Panc1 (cell line): Measurements from ENCODE around the gene SLIT3. TPM values are rescaled to one million over a fixed set of nuclear protein-coding genes. Genes with fewer than 3 reads are reported as not detected.

Source experiments
- ATAC-seq: fragments of 200-7000 bp; cut with Tn5 transposase; 2 replicates; pipeline ENCODE4 v1.9.1; 2020; ENCODE audit warnings: mild to moderate bottlenecking, moderate library complexity
- BruUV-seq: library from RNA; stranded (reverse); fragments of 400-500 nt; replicated peaks from 2 replicates; lab custom pipeline; 2021; lab: Mats Ljungman, UMichigan
- CTCF ChIA-PET: fragments of 300-600 bp; sonication (Branson Sonifier 250); formaldehyde crosslinking; loops from one replicate; lab custom pipeline; 2022; ENCODE audit warnings: antibody characterized with exemption; lab: Charles Lee
- POLR2A ChIA-PET: fragments of 300-600 bp; sonication (Branson Sonifier 250); formaldehyde crosslinking; loops from one replicate; lab custom pipeline; 2022; ENCODE audit warnings: antibody characterized with exemption; lab: Charles Lee
- DNase-seq: peaks from one replicate; pipeline ENCODE4 v3.0.0-alpha.2; 2010; ENCODE audit warnings: low read depth, low spot score
- H3K27ac ChIP-seq: 2 replicates; pipeline ENCODE4 v1.5.1; 2011; ENCODE audit warnings: mild to moderate bottlenecking, low read length, inconsistent platforms
- H3K27me3 ChIP-seq: fragments of 200-500 bp; sonication (Bioruptor generic); 2 replicates; pipeline ENCODE4 v1.6.0; 2014; ENCODE audit warnings: low read length, inconsistent platforms; ENCODE audit not compliant: control insufficient read depth, insufficient read depth
- H3K36me3 ChIP-seq: fragments of 200-500 bp; sonication (Bioruptor generic); 2 replicates; pipeline ENCODE4 v1.5.1; 2014; ENCODE audit warnings: inconsistent platforms, mild to moderate bottlenecking, low read length, moderate library complexity; ENCODE audit not compliant: control insufficient read depth, insufficient read depth
- H3K4me1 ChIP-seq: 2 replicates; pipeline ENCODE4 v1.5.1; 2011; ENCODE audit warnings: inconsistent platforms, mild to moderate bottlenecking, low read length, moderate library complexity; ENCODE audit not compliant: control insufficient read depth, insufficient read depth
- H3K4me3 ChIP-seq, 2 experiments: 2 replicates each; pipeline ENCODE4 v1.5.1; 2011 to 2012; ENCODE audit warnings: low read depth in 2 of 2, low read length in 2 of 2, mild to moderate bottlenecking in 2 of 2, inconsistent platforms in 1 of 2, moderate library complexity in 1 of 2
- H3K9me3 ChIP-seq: fragments of 200-500 bp; sonication (Bioruptor generic); 2 replicates; pipeline ENCODE4 v1.5.1; 2014; ENCODE audit warnings: low read depth, mild to moderate bottlenecking, inconsistent platforms, low read length, moderate library complexity; ENCODE audit not compliant: control insufficient read depth, insufficient read depth
- CTCF ChIP-seq: fragments of 450-650 bp; IDR thresholded peaks from 2 replicates; pipeline ENCODE4 v1.5.1; 2017; ENCODE audit warnings: mild to moderate bottlenecking
- POLR2AphosphoS5 ChIP-seq: IDR thresholded peaks from 2 replicates; pipeline ENCODE4 v1.6.1; 2012; ENCODE audit warnings: mild to moderate bottlenecking, low read depth, low read length, moderate library complexity
- REST ChIP-seq, 2 experiments: IDR thresholded peaks; 2 replicates each; pipeline ENCODE4 v1.6.1; 2011 to 2012; ENCODE audit warnings: low read depth in 2 of 2, control low read depth in 1 of 2, low read length in 1 of 2, mild to moderate bottlenecking in 1 of 2, moderate library complexity in 1 of 2; ENCODE audit not compliant: insufficient read depth in 1 of 2
- SIN3A ChIP-seq: IDR thresholded peaks from 2 replicates; pipeline ENCODE4 v1.6.1; 2012; ENCODE audit warnings: low read depth, mild to moderate bottlenecking, low read length, moderate library complexity, borderline replicate concordance; ENCODE audit not compliant: insufficient read depth
- TCF7L2 ChIP-seq: IDR thresholded peaks from 2 replicates; pipeline ENCODE4 v1.6.1; 2011; ENCODE audit warnings: mild to moderate bottlenecking, low read depth, low read length, inconsistent platforms
- in situ Hi-C: cut with HindIII; loops from 2 replicates; pipeline ENCODE4 v1.10.0; 2016; ENCODE audit warnings: low sequenced_read_pairs, low pct_unique_long_range_greater_than_20kb
- intact Hi-C: fragments of 100-400 bp; cut with micrococcal nuclease; formaldehyde crosslinking; loops from one replicate; pipeline ENCODE4 v1.10.0; 2022; ENCODE audit not compliant: unreplicated experiment
- total RNA-seq: library from RNA; stranded (reverse); gene quantifications from one replicate; pipeline ENCODE4 v1.2.1, GENCODE V29; 2021; ENCODE audit not compliant: unreplicated experiment

The SLIT3 gene
- total RNA-seq, 1 experiment from 2014 or later: 26.4 TPM

GRCh38 chr5:168768172-168768571 lies 532.8 kb downstream of the SLIT3 start:
- ATAC-seq: no peak
- intact Hi-C loops (no loop called here), in situ Hi-C loops (no loop called here)
- H3K27me3 ChIP-seq: no peaks in the 10 kb centered on the region
- H3K4me3 ChIP-seq: no peak overlapping the region
- no peaks in the 10 kb centered on the region for H3K9me3 ChIP-seq
- no peaks in the 10 kb centered on the region for H3K4me1 ChIP-seq
- TF ChIP-seq SIN3A (no peak), CTCF (no peak), REST (IDR thresholded peaks at IDR 0.05; ENCODE audit: insufficient read depth in 1 of 2, low read depth in 2 of 2, low read length in 1 of 2) (no peak), TCF7L2 (no peak), POLR2AphosphoS5 (no peak)
- no TSS peak for BruUV-seq
- H3K36me3 ChIP-seq: no peaks in the 10 kb centered on the region
- POLR2A ChIA-PET: no interaction called here
- no peak overlapping the region for H3K27ac ChIP-seq
- no peak for DNase-seq
- CTCF ChIA-PET: no interaction called here

- Histone ChIP-seq H3K4me3 (no peak overlapping the region), H3K9me3 (no peaks in the 10 kb centered on the region), H3K27ac (no peak overlapping the region), H3K36me3 (no peaks in the 10 kb centered on the region), H3K27me3 (no peaks in the 10 kb centered on the region), H3K4me1 (no peaks in the 10 kb centered on the region)
- intact Hi-C loops (no loop called here), in situ Hi-C loops (no loop called here)
- TF ChIP-seq CTCF: no peak
- TF ChIP-seq TCF7L2: no peak
- no peak for ATAC-seq
- no TSS peak for BruUV-seq
- DNase-seq: no peak
- ChIA-PET POLR2A (no interaction called here), CTCF (no interaction called here)
Measured at GRCh38 chr5:168766426-168766700, 534.6 kb downstream of the SLIT3 start.
